A549 (cell line): ENCODE data around the gene ARL2BP. TPM values are rescaled to one million over a fixed set of nuclear protein-coding genes. Genes with fewer than 3 reads are reported as not detected.
A peak's percentile ranks its signal among the peaks of the same experiment; 100 is the strongest.

Experiments
- ATAC-seq, 2 experiments: fragments of 200-7000 bp in 1 of 2; fragments of >200 bp in 1 of 2; cut with Nextera tagmentation in 1 of 2; cut with Tn5 transposase in 1 of 2; 3 replicates each; pipeline versions ENCODE4 v1.8.0 to v1.9.1; 2018 to 2020; ENCODE audit warnings: mild to moderate bottlenecking in 1 of 2, moderate library complexity in 1 of 2
- CTCF ChIA-PET: fragments of 300-600 bp; sonication (Branson Sonifier 250); formaldehyde crosslinking; extraction: SDS; loops from one replicate; lab custom pipeline; 2021; ENCODE audit warnings: antibody characterized with exemption, inconsistent platforms; lab: Yijun Ruan, JAX
- POLR2A ChIA-PET: fragments of 350-600 bp; formaldehyde crosslinking; extraction: SDS; loops from one replicate; lab custom pipeline; 2021; ENCODE audit warnings: antibody characterized with exemption, inconsistent platforms; lab: Yijun Ruan, JAX
- DNase-seq, 2 experiments: peaks; one replicate each; pipeline versions ENCODE4 v3.0.0 to v3.0.0-alpha.2; 2011 to 2016; ENCODE audit warnings: low read depth in 1 of 2, low spot score in 1 of 2
- FAIRE-seq: peaks from 2 replicates; lab custom pipeline; 2011; peaks lifted over from hg19 to GRCh38; lab: Jason Lieb, UNC
- H3K27ac ChIP-seq, 2 experiments: fragments of >200 bp; sonication (Bioruptor Twin); formaldehyde crosslinking; 3 replicates each; pipeline ENCODE4 v1.5.1; 2016 to 2017
- H3K4me1 ChIP-seq: fragments of >200 bp; sonication (Bioruptor Twin); formaldehyde crosslinking; 3 replicates; pipeline ENCODE4 v1.6.1; 2016
- H3K4me2 ChIP-seq: fragments of >200 bp; sonication (Bioruptor Twin); formaldehyde crosslinking; 3 replicates; pipeline ENCODE4 v1.6.1; 2016
- H3K4me3 ChIP-seq: fragments of >200 bp; sonication (Bioruptor Twin); formaldehyde crosslinking; 3 replicates; pipeline ENCODE4 v1.5.1; 2016
- H3K9me3 ChIP-seq: fragments of >200 bp; sonication (Bioruptor Twin); formaldehyde crosslinking; 3 replicates; pipeline ENCODE4 v1.6.1; 2016
- ATOH8 ChIP-seq: fragments of 250-450 bp; sonication (Bioruptor Pico); IDR thresholded peaks from 2 replicates; pipeline ENCODE4 v1.5.0; 2020; ENCODE audit warnings: low read depth, mild to moderate bottlenecking, moderate library complexity
- BHLHE40 ChIP-seq: IDR thresholded peaks from 2 replicates; pipeline ENCODE4 v1.6.1; 2012; ENCODE audit warnings: low read depth, low read length, inconsistent platforms
- CBX2 ChIP-seq: fragments of 200-600 bp; sonication (generic); IDR thresholded peaks from 2 replicates; pipeline ENCODE4 v1.6.1; 2016; ENCODE audit warnings: low read depth, mild to moderate bottlenecking, borderline replicate concordance
- CEBPB ChIP-seq, 2 experiments: fragments of >200 bp in 1 of 2; sonication (Bioruptor Twin) in 1 of 2; formaldehyde crosslinking in 1 of 2; IDR thresholded peaks; 2 replicates each; pipeline ENCODE4 v1.6.1; 2012 to 2016
- CHD4 ChIP-seq: fragments of 200-600 bp; sonication (generic); IDR thresholded peaks from 2 replicates; pipeline ENCODE4 v1.6.1; 2016; ENCODE audit warnings: antibody characterized with exemption, mild to moderate bottlenecking, borderline replicate concordance
- E2F6 ChIP-seq: IDR thresholded peaks from 2 replicates; pipeline ENCODE4 v1.6.1; 2012; ENCODE audit warnings: low read depth, borderline replicate concordance
- ELK1 ChIP-seq: fragments of 150-350 bp; IDR thresholded peaks from 2 replicates; pipeline ENCODE4 v1.6.1; 2014; ENCODE audit warnings: low read depth, mild to moderate bottlenecking, low read length
- FOSL2 ChIP-seq, 2 experiments: fragments of 450-650 bp in 1 of 2; fragments of >200 bp in 1 of 2; sonication (Bioruptor Twin) in 1 of 2; formaldehyde crosslinking; IDR thresholded peaks; 2 replicates each; pipeline versions ENCODE4 v1.5.0 to v1.6.1; 2016 to 2020; ENCODE audit warnings: mild to moderate bottlenecking in 1 of 2, moderate library complexity in 1 of 2
- GATA3 ChIP-seq: IDR thresholded peaks from 2 replicates; pipeline ENCODE4 v1.6.1; 2012; ENCODE audit warnings: borderline replicate concordance
- HEYL ChIP-seq: fragments of 250-450 bp; sonication (Bioruptor Pico); IDR thresholded peaks from 2 replicates; pipeline ENCODE4 v1.8.0; 2021; ENCODE audit warnings: mild to moderate bottlenecking, moderate library complexity
- HMGXB4 ChIP-seq: fragments of 250-450 bp; sonication (Bioruptor Pico); IDR thresholded peaks from 2 replicates; pipeline ENCODE4 v1.5.0; 2021; ENCODE audit warnings: mild to moderate bottlenecking, moderate library complexity, borderline replicate concordance
- JUN ChIP-seq, 2 experiments: fragments of >200 bp; sonication (Bioruptor Twin); formaldehyde crosslinking; IDR thresholded peaks; 2 replicates in 1 of 2; 3 replicates in 1 of 2; pipeline ENCODE4 v1.6.1; 2016 to 2017
- JUNB ChIP-seq: fragments of >200 bp; sonication (Bioruptor Twin); formaldehyde crosslinking; IDR thresholded peaks from 2 replicates; pipeline ENCODE4 v1.6.1; 2016
- KDM1A ChIP-seq: fragments of 200-600 bp; sonication (generic); IDR thresholded peaks from 2 replicates; pipeline ENCODE4 v1.6.1; 2016; ENCODE audit warnings: low read depth, mild to moderate bottlenecking
- KDM5A ChIP-seq: fragments of 200-600 bp; sonication (generic); IDR thresholded peaks from 2 replicates; pipeline ENCODE4 v1.6.1; 2016; ENCODE audit warnings: antibody characterized with exemption, mild to moderate bottlenecking
- MAFK ChIP-seq: fragments of 450-650 bp; IDR thresholded peaks from 2 replicates; pipeline ENCODE4 v1.6.1; 2014; ENCODE audit not compliant: partially characterized antibody
- MAZ ChIP-seq: fragments of 150-350 bp; IDR thresholded peaks from 2 replicates; pipeline ENCODE4 v1.6.1; 2014; ENCODE audit warnings: antibody characterized with exemption, low read depth, low read length, borderline replicate concordance
- MYC ChIP-seq: IDR thresholded peaks from 2 replicates; pipeline ENCODE4 v1.6.1; 2012; ENCODE audit warnings: mild to moderate bottlenecking, inconsistent platforms, low read length, improper control_type of control experiment, borderline replicate concordance
- NFE2L2 ChIP-seq: fragments of 150-350 bp; conservative IDR thresholded peaks from 2 replicates; pipeline ENCODE4 v1.6.1; 2014; ENCODE audit warnings: low read length
- NPAS2 ChIP-seq: fragments of 250-450 bp; sonication (Bioruptor Pico); IDR thresholded peaks from 2 replicates; pipeline ENCODE4 v1.8.0; 2022; ENCODE audit warnings: mild to moderate bottlenecking, moderate library complexity, borderline replicate concordance
- PBX3 ChIP-seq: IDR thresholded peaks from 2 replicates; pipeline ENCODE4 v1.6.1; 2012
- PHF8 ChIP-seq: fragments of 200-600 bp; sonication (generic); IDR thresholded peaks from 2 replicates; pipeline ENCODE4 v1.6.1; 2016; ENCODE audit warnings: low read depth, mild to moderate bottlenecking, antibody characterized with exemption, moderate library complexity, borderline replicate concordance
- POLR2A ChIP-seq: IDR thresholded peaks from 2 replicates; pipeline ENCODE4 v1.6.1; 2012; ENCODE audit warnings: mild to moderate bottlenecking, low read length
- POLR2AphosphoS2 ChIP-seq: conservative IDR thresholded peaks from 2 replicates; pipeline ENCODE4 v1.6.1; 2012; ENCODE audit warnings: low read length, improper control_type of control experiment, inconsistent platforms
- RARB ChIP-seq: fragments of 250-450 bp; sonication (Bioruptor Pico); IDR thresholded peaks from 2 replicates; pipeline ENCODE4 v1.8.0; 2021; ENCODE audit warnings: mild to moderate bottlenecking, moderate library complexity
- RCOR1 ChIP-seq: fragments of 150-350 bp; IDR thresholded peaks from 2 replicates; pipeline ENCODE4 v1.6.1; 2014; ENCODE audit warnings: antibody characterized with exemption, low read length, low read depth
- RFX5 ChIP-seq: fragments of 450-650 bp; IDR thresholded peaks from 2 replicates; pipeline ENCODE4 v1.7.1; 2014; ENCODE audit warnings: antibody characterized with exemption, mild to moderate bottlenecking, moderate library complexity
- RNF2 ChIP-seq: fragments of 200-600 bp; sonication (generic); IDR thresholded peaks from 2 replicates; pipeline ENCODE4 v1.6.1; 2016; ENCODE audit warnings: low read depth, mild to moderate bottlenecking, antibody characterized with exemption, moderate library complexity, borderline replicate concordance
- SMC3 ChIP-seq: fragments of >200 bp; sonication (Bioruptor Twin); formaldehyde crosslinking; IDR thresholded peaks from 3 replicates; pipeline ENCODE4 v1.6.1; 2018; ENCODE audit warnings: inconsistent platforms
- SREBF2 ChIP-seq: fragments of 450-650 bp; IDR thresholded peaks from 2 replicates; pipeline ENCODE4 v1.6.1; 2014; ENCODE audit warnings: mild to moderate bottlenecking, moderate library complexity
- TFCP2L1 ChIP-seq: fragments of 250-450 bp; sonication (Bioruptor Pico); IDR thresholded peaks from 2 replicates; pipeline ENCODE4 v1.5.0; 2021; ENCODE audit warnings: mild to moderate bottlenecking
- USF2 ChIP-seq: fragments of 450-650 bp; IDR thresholded peaks from 2 replicates; pipeline ENCODE4 v1.6.1; 2014; ENCODE audit warnings: antibody characterized with exemption
- ZC3H11A ChIP-seq: fragments of 450-650 bp; IDR thresholded peaks from 2 replicates; pipeline ENCODE4 v1.6.1; 2014; ENCODE audit warnings: antibody characterized with exemption, mild to moderate bottlenecking
- ZFP36 ChIP-seq: fragments of 450-650 bp; IDR thresholded peaks from 2 replicates; pipeline ENCODE4 v1.6.1; 2014; ENCODE audit warnings: borderline replicate concordance; ENCODE audit not compliant: partially characterized antibody
- ZSCAN20 ChIP-seq: fragments of 250-450 bp; sonication (Bioruptor Pico); IDR thresholded peaks from 2 replicates; pipeline ENCODE4 v1.8.0; 2022; ENCODE audit warnings: mild to moderate bottlenecking, moderate library complexity
- WGBS: methylation state at CpG from one replicate; pipeline ENCODE4 v1.1.6; 2017; ENCODE audit errors: missing lambda C conversion rate; 5-methylcytosine and 5-hydroxymethylcytosine counted together
- polyA plus RNA-seq, 4 experiments: library from polyadenylated mRNA; depleted of rRNA in 3 of 4; stranded (reverse); fragments of >200 nt; fragmentation: RNase III in 1 of 4; extraction: RNeasy Plus Mini Kit Qiagen cat#74134 plus additional on column Dnase treatment in 1 of 4; gene quantifications; 2 replicates in 3 of 4; 3 replicates in 1 of 4; pipeline ENCODE4 v1.2.3, GENCODE V29; 2011 to 2017

ARL2BP gene
- polyA plus RNA-seq, 2 of the 4 experiments (the other 2 are of a cell fraction), result 67.0 to 126 TPM

GRCh38 chr16:57284209-57284951 is 39.3 kb downstream of the ARL2BP start, which contains the start of gene PLLP:
Gene PLLP, minus strand, starts transcription at chr16:57284672. Its CDS starts 132 bp downstream, at chr16:57284540.
- ChIA-PET CTCF (interaction anchor here (1.0 to 1.5 kb wide), 3 partner anchors 15 to 191 kb away, joined by 3 to 5 read pairs (median 3); no protein-coding TSS in a partner anchor), POLR2A (interaction anchor here (0.7 to 2.0 kb wide), 3 partner anchors 16 to 192 kb away, joined by 3 to 8 read pairs (median 4); partner anchors contain the start of genes ARL2BP and CPNE2)
- no peak for FAIRE-seq
- no peaks in the 10 kb centered on the region for H3K9me3 ChIP-seq
- DNase-seq, result peak; percentile 53 to 69
- peak within 1 kb of the TSS; percentile 80 to 91 for H3K27ac ChIP-seq
- peak within 1 kb of the TSS; percentile 92 for H3K4me2 ChIP-seq
- H3K4me3 ChIP-seq, result peak within 1 kb of the TSS; percentile 58
- 68% methylated on average over 22 of the region's 95 CpGs for WGBS
- peak; percentile 75 to 82 for ATAC-seq
- peaks cover 13% of the 10 kb centered on the region for H3K4me1 ChIP-seq
- TF ChIP-seq TFCP2L1 (no peak), ZFP36 (no peak), JUN (IDR thresholded peaks at IDR 0.05) (peak in 1 of 2 experiments; percentile 62; a peak in 3 of 5 replicates), RFX5 (no peak), SREBF2 (no peak), HEYL (CRISPR knock-in tag) (no peak), KDM1A (peak; percentile 69; the same call in 1 of the 2 replicates), ZSCAN20 (CRISPR knock-in tag) (no peak), ELK1 (no peak), USF2 (no peak), MAZ (0 out of 2 replicates have a peak, but pooled peaks have one; percentile 9), HMGXB4 (CRISPR knock-in tag) (no peak; the same call in 1 of the 2 replicates), GATA3 (no peak), BHLHE40 (no peak), CBX2 (no peak), RCOR1 (no peak), MAFK (no peak), POLR2AphosphoS2 (no peak), FOSL2 (IDR thresholded peaks at IDR 0.05) (no peak), FOSL2 (CRISPR knock-in tag; IDR thresholded peaks at IDR 0.05) (no peak), ZC3H11A (no peak), RNF2 (peak; percentile 76; the same call in 1 of the 2 replicates), PBX3 (no peak), E2F6 (peak; percentile 98), JUNB (no peak), SMC3 (no peak; the same call in 2 of the 3 replicates), KDM5A (no peak), ATOH8 (CRISPR knock-in tag) (peak; percentile 58; the same call in 1 of the 2 replicates), NFE2L2 (no peak), NPAS2 (CRISPR knock-in tag) (no peak), RARB (CRISPR knock-in tag) (no peak), CHD4 (no peak), PHF8 (no peak; the same call in 1 of the 2 replicates), CEBPB (IDR thresholded peaks at IDR 0.05) (no peak), MYC (no peak), POLR2A (no peak)
